Mammary epithelial cell (primary cell): ENCODE data around the gene COL1A2.

Experiments used
- EZH2 ChIP-seq: IDR thresholded peaks from 2 replicates; pipeline ENCODE4 v1.6.1; 2012; ENCODE audit warnings: low read length, inconsistent platforms, borderline replicate concordance
- TF ChIP-seq, protein P1 (sequence below), 2 donors: IDR thresholded peaks in 1 of 2; conservative IDR thresholded peaks in 1 of 2; 2 replicates each; pipeline ENCODE4 v1.5.1; 2011 to 2012; ENCODE audit warnings: inconsistent platforms in 2 of 2, low read length in 2 of 2, mild to moderate bottlenecking in 2 of 2, control low read depth in 1 of 2, low read depth in 1 of 2; ENCODE audit not compliant: insufficient read depth in 1 of 2; ENCODE audit errors: extremely low read depth in 1 of 2

DNA sequence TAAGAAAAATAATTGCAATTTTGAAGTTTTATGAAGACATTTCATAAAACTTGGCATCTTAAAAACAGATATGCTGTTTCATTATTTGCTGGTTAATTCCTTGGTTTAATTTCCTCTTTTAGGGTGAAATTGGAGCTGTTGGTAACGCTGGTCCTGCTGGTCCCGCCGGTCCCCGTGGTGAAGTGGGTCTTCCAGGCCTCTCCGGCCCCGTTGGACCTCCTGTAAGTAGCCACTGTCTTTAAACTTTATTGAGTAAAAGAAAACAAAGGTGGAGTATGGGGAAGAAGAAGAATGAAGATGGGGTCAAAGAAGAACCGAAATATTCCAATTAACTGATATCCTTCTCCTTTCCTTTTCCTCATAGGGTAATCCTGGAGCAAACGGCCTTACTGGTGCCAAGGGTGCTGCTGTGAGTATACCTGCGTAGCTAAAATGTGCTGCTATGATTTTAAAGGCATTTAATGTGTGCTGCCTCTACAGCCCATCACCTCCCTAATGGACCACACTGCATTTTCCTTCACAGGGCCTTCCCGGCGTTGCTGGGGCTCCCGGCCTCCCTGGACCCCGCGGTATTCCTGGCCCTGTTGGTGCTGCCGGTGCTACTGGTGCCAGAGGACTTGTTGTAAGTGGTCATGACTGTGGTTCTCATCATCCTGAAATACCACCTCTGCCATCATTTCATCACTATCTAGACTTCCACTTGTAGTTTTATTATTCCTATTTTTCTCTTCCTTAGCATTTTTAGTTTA is 14.7 kb downstream of the COL1A2 start:
- TF ChIP-seq, protein P1, sequence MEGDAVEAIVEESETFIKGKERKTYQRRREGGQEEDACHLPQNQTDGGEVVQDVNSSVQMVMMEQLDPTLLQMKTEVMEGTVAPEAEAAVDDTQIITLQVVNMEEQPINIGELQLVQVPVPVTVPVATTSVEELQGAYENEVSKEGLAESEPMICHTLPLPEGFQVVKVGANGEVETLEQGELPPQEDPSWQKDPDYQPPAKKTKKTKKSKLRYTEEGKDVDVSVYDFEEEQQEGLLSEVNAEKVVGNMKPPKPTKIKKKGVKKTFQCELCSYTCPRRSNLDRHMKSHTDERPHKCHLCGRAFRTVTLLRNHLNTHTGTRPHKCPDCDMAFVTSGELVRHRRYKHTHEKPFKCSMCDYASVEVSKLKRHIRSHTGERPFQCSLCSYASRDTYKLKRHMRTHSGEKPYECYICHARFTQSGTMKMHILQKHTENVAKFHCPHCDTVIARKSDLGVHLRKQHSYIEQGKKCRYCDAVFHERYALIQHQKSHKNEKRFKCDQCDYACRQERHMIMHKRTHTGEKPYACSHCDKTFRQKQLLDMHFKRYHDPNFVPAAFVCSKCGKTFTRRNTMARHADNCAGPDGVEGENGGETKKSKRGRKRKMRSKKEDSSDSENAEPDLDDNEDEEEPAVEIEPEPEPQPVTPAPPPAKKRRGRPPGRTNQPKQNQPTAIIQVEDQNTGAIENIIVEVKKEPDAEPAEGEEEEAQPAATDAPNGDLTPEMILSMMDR (conservative IDR thresholded peaks at IDR 0.05 in 1 of 2, IDR thresholded peaks at IDR 0.05 in 1 of 2; ENCODE audit: extremely low read depth in 1 of 2, insufficient read depth in 1 of 2, low read depth in 1 of 2, low read length in 2 of 2): no peak
- TF ChIP-seq EZH2: no peak
